A549 (cell line): ENCODE measurements around the gene GOLGA1. TPM values are rescaled to one million over a fixed set of nuclear protein-coding genes. Genes with fewer than 3 reads are reported as not detected.

Experiments used
- ATAC-seq, 2 experiments: fragments of 200-7000 bp in 1 of 2; fragments of >200 bp in 1 of 2; cut with Nextera tagmentation in 1 of 2; cut with Tn5 transposase in 1 of 2; 3 replicates each; pipeline versions ENCODE4 v1.8.0 to v1.9.1; 2018 to 2020; ENCODE audit warnings: mild to moderate bottlenecking in 1 of 2, moderate library complexity in 1 of 2
- CTCF ChIA-PET: fragments of 300-600 bp; sonication (Branson Sonifier 250); formaldehyde crosslinking; extraction: SDS; loops from one replicate; lab custom pipeline; 2021; ENCODE audit warnings: antibody characterized with exemption, inconsistent platforms; lab: Yijun Ruan, JAX
- POLR2A ChIA-PET: fragments of 350-600 bp; formaldehyde crosslinking; extraction: SDS; loops from one replicate; lab custom pipeline; 2021; ENCODE audit warnings: antibody characterized with exemption, inconsistent platforms; lab: Yijun Ruan, JAX
- DNase-seq, 2 experiments: peaks; one replicate each; pipeline versions ENCODE4 v3.0.0 to v3.0.0-alpha.2; 2011 to 2016; ENCODE audit warnings: low read depth in 1 of 2, low spot score in 1 of 2
- FAIRE-seq: peaks from 2 replicates; lab custom pipeline; 2011; peaks lifted over from hg19 to GRCh38; lab: Jason Lieb, UNC
- H3K27ac ChIP-seq, 2 experiments: fragments of >200 bp; sonication (Bioruptor Twin); formaldehyde crosslinking; 3 replicates each; pipeline ENCODE4 v1.5.1; 2016 to 2017
- H3K4me1 ChIP-seq: fragments of >200 bp; sonication (Bioruptor Twin); formaldehyde crosslinking; 3 replicates; pipeline ENCODE4 v1.6.1; 2016
- H3K4me2 ChIP-seq: fragments of >200 bp; sonication (Bioruptor Twin); formaldehyde crosslinking; 3 replicates; pipeline ENCODE4 v1.6.1; 2016
- H3K4me3 ChIP-seq: fragments of >200 bp; sonication (Bioruptor Twin); formaldehyde crosslinking; 3 replicates; pipeline ENCODE4 v1.5.1; 2016
- H3K9me3 ChIP-seq: fragments of >200 bp; sonication (Bioruptor Twin); formaldehyde crosslinking; 3 replicates; pipeline ENCODE4 v1.6.1; 2016
- BCL3 ChIP-seq: fragments of >200 bp; sonication (Bioruptor Twin); formaldehyde crosslinking; IDR thresholded peaks from 3 replicates; pipeline ENCODE4 v1.6.1; 2016
- BHLHE40 ChIP-seq: IDR thresholded peaks from 2 replicates; pipeline ENCODE4 v1.6.1; 2012; ENCODE audit warnings: low read depth, low read length, inconsistent platforms
- CBX2 ChIP-seq: fragments of 200-600 bp; sonication (generic); IDR thresholded peaks from 2 replicates; pipeline ENCODE4 v1.6.1; 2016; ENCODE audit warnings: low read depth, mild to moderate bottlenecking, borderline replicate concordance
- CHD4 ChIP-seq: fragments of 200-600 bp; sonication (generic); IDR thresholded peaks from 2 replicates; pipeline ENCODE4 v1.6.1; 2016; ENCODE audit warnings: antibody characterized with exemption, mild to moderate bottlenecking, borderline replicate concordance
- FOSB ChIP-seq: fragments of 250-450 bp; sonication (Bioruptor Pico); IDR thresholded peaks from 2 replicates; pipeline ENCODE4 v1.5.0; 2020; ENCODE audit warnings: mild to moderate bottlenecking, moderate library complexity
- FOSL2 ChIP-seq, 2 experiments: fragments of 450-650 bp in 1 of 2; fragments of >200 bp in 1 of 2; sonication (Bioruptor Twin) in 1 of 2; formaldehyde crosslinking; IDR thresholded peaks; 2 replicates each; pipeline versions ENCODE4 v1.5.0 to v1.6.1; 2016 to 2020; ENCODE audit warnings: mild to moderate bottlenecking in 1 of 2, moderate library complexity in 1 of 2
- FOXS1 ChIP-seq: fragments of 250-450 bp; sonication (Bioruptor Pico); IDR thresholded peaks from 2 replicates; pipeline ENCODE4 v1.5.0; 2020; ENCODE audit warnings: mild to moderate bottlenecking, moderate library complexity
- GATA3 ChIP-seq: IDR thresholded peaks from 2 replicates; pipeline ENCODE4 v1.6.1; 2012; ENCODE audit warnings: borderline replicate concordance
- HEYL ChIP-seq: fragments of 250-450 bp; sonication (Bioruptor Pico); IDR thresholded peaks from 2 replicates; pipeline ENCODE4 v1.8.0; 2021; ENCODE audit warnings: mild to moderate bottlenecking, moderate library complexity
- HMGXB4 ChIP-seq: fragments of 250-450 bp; sonication (Bioruptor Pico); IDR thresholded peaks from 2 replicates; pipeline ENCODE4 v1.5.0; 2021; ENCODE audit warnings: mild to moderate bottlenecking, moderate library complexity, borderline replicate concordance
- HOXB13 ChIP-seq: fragments of 250-450 bp; sonication (Bioruptor Pico); IDR thresholded peaks from 2 replicates; pipeline ENCODE4 v1.5.0; 2020; ENCODE audit warnings: low read depth, mild to moderate bottlenecking, moderate library complexity
- HOXB5 ChIP-seq: fragments of 250-450 bp; sonication (Bioruptor Pico); IDR thresholded peaks from 2 replicates; pipeline ENCODE4 v1.5.0; 2020; ENCODE audit warnings: mild to moderate bottlenecking, moderate library complexity
- JUN ChIP-seq, 2 experiments: fragments of >200 bp; sonication (Bioruptor Twin); formaldehyde crosslinking; IDR thresholded peaks; 2 replicates in 1 of 2; 3 replicates in 1 of 2; pipeline ENCODE4 v1.6.1; 2016 to 2017
- KDM1A ChIP-seq: fragments of 200-600 bp; sonication (generic); IDR thresholded peaks from 2 replicates; pipeline ENCODE4 v1.6.1; 2016; ENCODE audit warnings: low read depth, mild to moderate bottlenecking
- MAX ChIP-seq: IDR thresholded peaks from 2 replicates; pipeline ENCODE4 v1.6.1; 2012
- NR3C1 ChIP-seq: fragments of >200 bp; sonication (Bioruptor Twin); formaldehyde crosslinking; IDR thresholded peaks from 3 replicates; pipeline ENCODE4 v1.6.1; 2017
- PBX3 ChIP-seq: IDR thresholded peaks from 2 replicates; pipeline ENCODE4 v1.6.1; 2012
- POLR2A ChIP-seq: IDR thresholded peaks from 2 replicates; pipeline ENCODE4 v1.6.1; 2012; ENCODE audit warnings: mild to moderate bottlenecking, low read length
- POLR2AphosphoS2 ChIP-seq: conservative IDR thresholded peaks from 2 replicates; pipeline ENCODE4 v1.6.1; 2012; ENCODE audit warnings: low read length, improper control_type of control experiment, inconsistent platforms
- RCOR1 ChIP-seq: fragments of 150-350 bp; IDR thresholded peaks from 2 replicates; pipeline ENCODE4 v1.6.1; 2014; ENCODE audit warnings: antibody characterized with exemption, low read length, low read depth
- RNF2 ChIP-seq: fragments of 200-600 bp; sonication (generic); IDR thresholded peaks from 2 replicates; pipeline ENCODE4 v1.6.1; 2016; ENCODE audit warnings: low read depth, mild to moderate bottlenecking, antibody characterized with exemption, moderate library complexity, borderline replicate concordance
- TFCP2L1 ChIP-seq: fragments of 250-450 bp; sonication (Bioruptor Pico); IDR thresholded peaks from 2 replicates; pipeline ENCODE4 v1.5.0; 2021; ENCODE audit warnings: mild to moderate bottlenecking
- ZC3H11A ChIP-seq: fragments of 450-650 bp; IDR thresholded peaks from 2 replicates; pipeline ENCODE4 v1.6.1; 2014; ENCODE audit warnings: antibody characterized with exemption, mild to moderate bottlenecking
- WGBS: methylation state at CpG from one replicate; pipeline ENCODE4 v1.1.6; 2017; ENCODE audit errors: missing lambda C conversion rate; 5-methylcytosine and 5-hydroxymethylcytosine counted together
- polyA plus RNA-seq, 4 experiments: library from polyadenylated mRNA; depleted of rRNA in 3 of 4; stranded (reverse); fragments of >200 nt; fragmentation: RNase III in 1 of 4; extraction: RNeasy Plus Mini Kit Qiagen cat#74134 plus additional on column Dnase treatment in 1 of 4; gene quantifications; 2 replicates in 3 of 4; 3 replicates in 1 of 4; pipeline ENCODE4 v1.2.3, GENCODE V29; 2011 to 2017
- TF ChIP-seq, protein P1 (sequence below): fragments of >200 bp; sonication (Bioruptor Twin); formaldehyde crosslinking; IDR thresholded peaks from 2 replicates; pipeline ENCODE4 v1.6.1; 2016
- TF ChIP-seq, protein P2 (sequence below): fragments of >200 bp; sonication (Bioruptor Twin); formaldehyde crosslinking; IDR thresholded peaks from 3 replicates; pipeline ENCODE4 v1.5.1; 2016

The GOLGA1 gene
- polyA plus RNA-seq, 2 of the 4 experiments (the other 2 are of a cell fraction): 10.0 to 19.4 TPM

GRCh38 chr9:124882231-124882630, 58.7 kb downstream of the GOLGA1 start (continued):
- TF ChIP-seq CBX2: no peak
- no peak for TF ChIP-seq MAX
- TF ChIP-seq, all 56 proteins: peak for 0

- H3K4me1 ChIP-seq: no peaks in the 10 kb centered on the region
- ATAC-seq (no peak), DNase-seq (no peak), FAIRE-seq (no peak)
- TF ChIP-seq HOXB13 (CRISPR knock-in tag) (no peak), GATA3 (no peak), JUN (IDR thresholded peaks at IDR 0.05) (no peak), FOSL2 (IDR thresholded peaks at IDR 0.05) (no peak), FOSL2 (CRISPR knock-in tag; IDR thresholded peaks at IDR 0.05) (no peak), NR3C1 (no peak), CBX2 (no peak), BHLHE40 (no peak), ZC3H11A (no peak), POLR2AphosphoS2 (no peak)
- TF ChIP-seq, protein P1, sequence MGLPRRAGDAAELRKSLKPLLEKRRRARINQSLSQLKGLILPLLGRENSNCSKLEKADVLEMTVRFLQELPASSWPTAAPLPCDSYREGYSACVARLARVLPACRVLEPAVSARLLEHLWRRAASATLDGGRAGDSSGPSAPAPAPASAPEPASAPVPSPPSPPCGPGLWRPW: no peak
- H3K27ac ChIP-seq: no peak overlapping the region
- WGBS: 94% methylated on average over 16 of the region's 16 CpGs
- no peaks in the 10 kb centered on the region for H3K9me3 ChIP-seq
- ChIA-PET POLR2A (no interaction called here), CTCF (interaction anchor here (1.1 to 3.5 kb wide), 3 partner anchors 9 to 263 kb away, joined by 3 to 18 read pairs (median 8); partner anchors contain the start of gene SCAI)
- H3K4me2 ChIP-seq: no peak overlapping the region
- no peak overlapping the region for H3K4me3 ChIP-seq
Observed at GRCh38 chr9:124881138-124881743, 59.6 kb downstream of the GOLGA1 start.

DNA sequence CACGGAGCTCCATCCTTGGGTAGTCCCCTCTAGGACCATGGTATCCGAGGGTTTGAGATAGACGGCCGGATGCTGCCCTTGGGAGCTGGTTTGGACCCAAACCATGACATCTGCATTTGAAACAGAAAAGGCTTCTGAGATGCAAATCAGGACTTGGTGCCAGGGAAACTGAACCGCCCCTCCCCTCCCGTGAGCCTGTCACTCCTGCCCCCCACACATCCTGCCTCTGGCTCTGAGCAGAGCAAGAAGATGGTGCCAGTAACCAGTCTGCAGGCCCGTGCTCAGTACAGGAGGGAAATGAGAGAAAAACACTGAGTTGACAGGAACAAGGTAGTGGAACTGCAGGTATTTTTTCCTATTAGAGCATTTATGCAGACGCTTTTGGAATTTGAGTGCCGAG, 60.4 kb downstream of the GOLGA1 start:
- no peak for FAIRE-seq
- Histone ChIP-seq H3K4me3 (no peak overlapping the region), H3K4me2 (no peak overlapping the region), H3K4me1 (no peaks in the 10 kb centered on the region), H3K9me3 (no peaks in the 10 kb centered on the region), H3K27ac (no peak overlapping the region)
- ChIA-PET POLR2A (interaction anchor here (0.5 kb wide), 1 partner anchor 488 kb away, joined by 4 read pairs; no protein-coding TSS in a partner anchor), CTCF (interaction anchor here (1.5 to 3.5 kb wide), 3 partner anchors 8 to 17 kb away, joined by 3 to 18 read pairs (median 8); no protein-coding TSS in a partner anchor)
- 80% methylated on average over 9 of the region's 9 CpGs for WGBS
- no peak for DNase-seq
- ATAC-seq: no peak
- TF ChIP-seq RNF2: no peak
- no peak for TF ChIP-seq HEYL
- TF ChIP-seq MAX: no peak
- no peak for TF ChIP-seq CHD4
- no peak for TF ChIP-seq HMGXB4 (CRISPR knock-in tag)
- TF ChIP-seq, protein P2, sequence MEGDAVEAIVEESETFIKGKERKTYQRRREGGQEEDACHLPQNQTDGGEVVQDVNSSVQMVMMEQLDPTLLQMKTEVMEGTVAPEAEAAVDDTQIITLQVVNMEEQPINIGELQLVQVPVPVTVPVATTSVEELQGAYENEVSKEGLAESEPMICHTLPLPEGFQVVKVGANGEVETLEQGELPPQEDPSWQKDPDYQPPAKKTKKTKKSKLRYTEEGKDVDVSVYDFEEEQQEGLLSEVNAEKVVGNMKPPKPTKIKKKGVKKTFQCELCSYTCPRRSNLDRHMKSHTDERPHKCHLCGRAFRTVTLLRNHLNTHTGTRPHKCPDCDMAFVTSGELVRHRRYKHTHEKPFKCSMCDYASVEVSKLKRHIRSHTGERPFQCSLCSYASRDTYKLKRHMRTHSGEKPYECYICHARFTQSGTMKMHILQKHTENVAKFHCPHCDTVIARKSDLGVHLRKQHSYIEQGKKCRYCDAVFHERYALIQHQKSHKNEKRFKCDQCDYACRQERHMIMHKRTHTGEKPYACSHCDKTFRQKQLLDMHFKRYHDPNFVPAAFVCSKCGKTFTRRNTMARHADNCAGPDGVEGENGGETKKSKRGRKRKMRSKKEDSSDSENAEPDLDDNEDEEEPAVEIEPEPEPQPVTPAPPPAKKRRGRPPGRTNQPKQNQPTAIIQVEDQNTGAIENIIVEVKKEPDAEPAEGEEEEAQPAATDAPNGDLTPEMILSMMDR: no peak
- TF ChIP-seq FOXS1 (CRISPR knock-in tag): no peak
- TF ChIP-seq BCL3: no peak
- TF ChIP-seq JUN (IDR thresholded peaks at IDR 0.05): no peak
- no peak for TF ChIP-seq PBX3
- no peak for TF ChIP-seq RCOR1
- no peak for TF ChIP-seq KDM1A
- TF ChIP-seq POLR2A: no peak
- no peak for TF ChIP-seq TFCP2L1 (CRISPR knock-in tag)
- TF ChIP-seq FOSB (CRISPR knock-in tag): no peak
- TF ChIP-seq HOXB5: no peak
